HG03378 (cell line): ENCODE results near the gene PDE3B.
"Not testable (repeated sequence)": the region's sequence is repeated elsewhere in the genome, so short reads cannot be mapped to it uniquely, and the experiment has no call there.

Experiments used
- ATAC-seq: cut with Tn5 transposase; IDR thresholded peaks from one replicate; pipeline ENCODE4 v1.9.1; 2021; ENCODE audit warnings: mild to moderate bottlenecking, moderate library complexity; ENCODE audit not compliant: unreplicated experiment

The PDE3B gene

DNA sequence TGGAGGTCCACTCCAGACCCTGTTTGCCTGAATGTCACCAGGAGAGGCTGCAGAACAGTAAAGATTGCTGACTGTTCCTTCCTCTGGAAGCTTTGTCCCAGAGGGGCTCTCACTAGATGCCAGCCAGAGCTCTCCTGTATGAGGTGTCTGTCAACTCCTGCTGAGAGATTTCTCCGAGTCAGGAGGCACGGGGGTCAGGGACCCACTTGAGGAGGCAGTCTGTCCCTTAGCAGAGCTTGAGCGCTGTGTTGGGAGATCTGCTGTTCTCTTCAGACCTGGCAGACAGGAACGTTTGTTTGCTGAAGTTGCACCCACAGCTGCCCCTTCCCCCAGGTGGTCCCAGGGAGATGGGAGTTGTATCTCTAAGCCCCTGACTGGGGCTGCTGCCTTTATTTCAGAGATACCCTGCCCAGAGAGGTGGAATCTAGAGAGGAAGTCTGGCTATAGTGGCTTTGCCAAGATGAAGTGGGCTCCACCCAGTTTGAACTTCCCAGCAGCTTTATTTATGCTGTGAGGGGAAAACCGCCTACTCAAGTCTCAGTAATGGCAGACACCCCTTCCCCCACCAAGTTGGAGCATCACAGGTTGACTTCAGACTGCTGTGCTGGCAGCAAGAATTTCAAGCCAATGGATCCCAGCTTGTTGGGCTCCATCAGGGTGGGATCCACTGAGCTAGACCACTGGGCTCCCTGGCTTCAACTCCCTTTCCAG lies 99.4 kb downstream of the PDE3B start:
- ATAC-seq = no peak

DNA sequence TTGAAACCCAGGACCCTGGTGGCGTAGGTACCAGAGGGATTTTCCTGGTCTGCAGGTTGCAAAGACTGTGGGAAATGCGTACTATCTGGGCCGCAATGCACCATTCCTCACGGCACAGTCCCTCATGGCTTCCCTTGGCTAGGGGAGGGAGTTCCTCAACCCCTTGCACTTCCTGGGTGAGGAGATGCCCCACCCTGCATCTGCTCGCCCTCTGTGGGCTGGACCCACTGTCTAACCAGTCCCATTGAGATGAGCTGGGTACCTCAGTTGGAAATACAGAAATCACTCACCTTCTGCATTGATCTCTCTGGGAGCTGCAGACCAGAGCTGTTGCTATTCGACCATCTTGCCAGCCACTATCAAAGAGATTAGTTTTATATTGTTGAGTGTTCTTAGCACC lies 100.1 kb downstream of the PDE3B start:
- not testable (repeated sequence) for ATAC-seq

DNA sequence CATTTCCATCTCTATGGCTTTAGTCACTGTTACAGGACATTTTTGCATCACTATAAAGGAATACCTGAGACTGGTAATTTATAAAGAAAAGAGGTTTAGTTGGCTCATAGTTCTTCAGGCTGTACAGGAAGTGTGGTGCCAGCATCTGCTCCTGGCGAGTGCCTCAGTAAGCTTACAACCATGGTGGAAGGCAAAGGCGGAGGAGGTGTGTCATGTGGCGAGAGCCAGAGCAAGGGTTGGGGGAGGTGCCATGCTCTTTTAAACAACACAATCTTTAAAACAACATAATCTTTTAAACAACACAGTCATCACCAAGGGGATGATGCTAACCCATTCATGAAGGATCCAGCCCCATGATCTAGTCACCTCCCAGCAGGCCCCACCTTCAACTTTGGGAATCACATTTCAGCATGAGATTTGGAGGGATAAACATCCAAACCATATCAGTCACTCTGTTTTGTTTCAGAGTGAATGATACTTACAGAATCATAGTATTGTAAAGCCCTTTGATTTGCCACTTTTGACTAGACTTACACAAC lies 103.3 kb downstream of the PDE3B start:
- ATAC-seq = no peak

DNA sequence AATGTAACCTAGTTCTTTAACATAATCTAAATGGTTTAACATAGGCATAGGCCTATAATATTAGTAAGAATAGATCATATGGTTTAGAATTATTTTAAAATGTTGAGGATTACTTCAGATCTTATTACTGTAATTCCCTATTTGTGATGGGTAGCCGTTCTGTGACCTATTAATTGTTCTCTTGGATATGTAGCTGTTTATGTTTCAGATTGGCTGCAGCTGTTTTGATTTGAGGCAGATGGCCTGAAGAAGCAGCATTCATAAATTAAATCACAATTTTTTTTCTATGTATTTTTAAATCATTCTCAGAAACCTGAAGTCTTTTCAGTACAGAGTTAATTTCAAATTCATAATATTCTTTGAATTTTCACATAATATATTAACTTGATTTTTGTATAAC lies 104.5 kb downstream of the PDE3B start:
- ATAC-seq = no peak

DNA sequence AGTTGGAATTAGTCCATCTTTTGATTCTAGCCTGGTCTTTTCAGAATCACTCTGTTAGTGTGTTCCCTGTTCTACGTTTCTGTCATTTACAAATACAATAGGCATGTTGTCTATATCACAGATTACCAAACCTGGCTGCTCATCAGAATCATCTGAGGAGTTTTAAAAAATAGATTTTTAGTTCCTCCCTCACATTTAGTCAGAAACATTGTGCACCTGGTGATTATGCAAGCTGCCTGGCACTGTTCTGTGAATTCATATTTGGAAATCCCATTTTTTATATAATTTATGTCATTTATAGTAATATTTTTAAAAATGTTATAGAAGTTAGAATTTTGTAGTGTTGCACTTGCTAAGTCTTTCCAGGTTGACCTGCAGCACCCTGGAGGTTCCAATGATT lies 107.3 kb downstream of the PDE3B start:
- ATAC-seq = no peak

DNA sequence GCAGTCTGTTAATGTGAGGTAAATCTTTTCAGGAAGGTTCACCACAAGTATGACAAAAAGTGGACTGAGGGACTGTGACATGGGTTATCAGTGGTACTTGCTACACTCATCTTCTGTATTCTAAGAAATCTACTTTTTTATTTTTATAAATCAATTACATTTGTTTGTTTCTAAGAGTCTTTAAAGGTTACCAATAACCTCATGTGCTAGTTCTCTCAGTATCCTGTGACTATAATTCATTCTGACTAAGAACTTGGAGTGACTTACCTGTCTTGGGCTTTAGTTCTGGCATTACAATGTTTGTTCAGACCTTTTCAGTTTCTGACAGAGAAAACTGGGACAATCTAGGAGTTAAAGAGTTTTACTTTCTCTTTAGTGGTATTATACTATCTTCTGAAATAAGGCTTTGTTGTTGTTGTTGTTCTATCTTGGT lies 108.4 kb downstream of the PDE3B start:
- ATAC-seq = no peak

DNA sequence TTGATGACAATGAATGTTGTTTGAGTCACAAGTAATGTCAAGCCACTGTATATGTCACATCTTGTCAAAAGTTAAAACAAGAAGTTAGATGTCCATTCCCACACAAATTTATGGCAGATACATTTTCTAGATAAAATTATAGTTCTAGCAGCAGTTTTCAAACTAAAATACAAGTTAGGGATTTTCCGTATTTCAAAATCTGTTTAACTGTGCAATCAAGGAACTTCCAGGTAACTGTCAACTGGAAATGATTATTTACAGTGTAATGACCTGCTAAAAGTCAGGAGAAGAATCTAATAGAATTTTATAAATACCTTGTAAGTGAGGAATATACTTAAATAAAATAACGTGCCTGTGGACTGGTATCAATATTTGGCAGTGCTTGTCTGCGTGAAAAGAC lies 111.5 kb downstream of the PDE3B start:
- ATAC-seq = no peak

DNA sequence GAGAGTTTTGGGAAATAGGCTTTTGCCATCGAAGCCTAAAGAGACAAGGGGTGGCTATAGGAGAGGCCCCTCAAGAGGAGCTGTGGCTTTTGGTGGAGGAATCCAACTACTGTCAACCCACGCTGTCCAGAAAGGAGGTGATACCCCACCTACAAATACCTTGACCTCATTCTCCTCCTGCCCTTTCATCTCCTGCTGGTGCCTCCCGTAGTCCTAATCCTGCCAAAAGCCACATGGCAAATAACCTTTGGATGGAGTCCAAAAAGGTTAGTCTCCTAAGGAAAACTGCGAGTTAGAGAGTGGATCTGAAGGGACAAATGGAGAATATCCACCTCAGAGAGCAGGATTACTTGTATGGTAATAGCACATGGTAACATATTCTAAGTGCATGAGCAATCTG lies 112.7 kb downstream of the PDE3B start:
- ATAC-seq = no peak

DNA sequence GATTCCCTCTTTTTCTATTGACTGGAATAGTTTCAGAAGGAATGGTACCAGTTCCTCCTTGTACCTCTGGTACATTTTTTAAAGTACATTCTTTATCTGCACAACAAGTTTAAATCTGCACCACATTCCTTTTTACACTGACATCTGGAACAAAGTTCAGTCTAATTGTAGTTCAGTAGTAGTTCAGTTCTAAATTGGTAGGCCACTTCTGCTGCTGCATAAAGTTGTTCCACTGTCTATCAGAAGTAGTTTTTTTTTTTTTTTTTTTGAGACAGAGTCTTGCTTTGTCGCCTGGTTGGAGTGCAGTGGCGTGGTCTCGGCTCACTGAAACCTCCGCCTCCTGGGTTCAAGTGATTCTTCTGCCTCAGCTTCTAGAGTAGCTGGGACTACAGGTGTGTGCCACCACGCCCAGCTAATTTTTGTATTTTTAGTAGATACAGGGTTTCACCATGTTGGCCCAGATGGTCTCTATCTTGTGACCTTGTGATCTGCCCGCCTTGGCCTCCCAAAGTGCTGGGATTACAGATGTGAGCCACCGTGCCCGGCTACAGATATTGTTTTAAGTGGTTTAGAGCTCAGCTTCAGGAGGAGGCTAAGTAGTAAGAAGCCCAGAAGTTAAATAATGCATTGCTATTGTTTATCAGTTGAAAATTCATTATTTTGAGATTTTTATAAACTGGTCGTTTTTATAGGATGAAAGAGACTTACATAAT lies 115.9 kb downstream of the PDE3B start:
- not testable (repeated sequence) for ATAC-seq

DNA sequence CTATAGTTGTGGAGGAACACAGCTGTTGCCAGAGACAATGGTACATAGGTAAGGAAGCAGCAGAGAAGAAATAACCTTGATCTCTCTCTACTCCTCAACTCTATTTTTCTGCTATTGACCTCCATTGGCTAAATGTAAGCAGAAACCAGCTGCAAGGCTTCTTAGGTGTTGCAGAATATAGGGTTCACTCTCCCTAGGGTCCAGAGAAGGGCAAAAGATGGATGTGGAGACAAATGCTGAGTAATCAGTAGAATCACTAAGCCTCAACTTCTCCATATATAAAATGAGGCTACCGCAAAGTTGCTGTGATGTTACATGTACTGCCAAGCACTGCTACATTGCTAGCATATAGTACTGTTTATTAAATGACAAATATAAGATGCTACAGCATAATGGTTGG lies 120.6 kb downstream of the PDE3B start:
- ATAC-seq = no peak

DNA sequence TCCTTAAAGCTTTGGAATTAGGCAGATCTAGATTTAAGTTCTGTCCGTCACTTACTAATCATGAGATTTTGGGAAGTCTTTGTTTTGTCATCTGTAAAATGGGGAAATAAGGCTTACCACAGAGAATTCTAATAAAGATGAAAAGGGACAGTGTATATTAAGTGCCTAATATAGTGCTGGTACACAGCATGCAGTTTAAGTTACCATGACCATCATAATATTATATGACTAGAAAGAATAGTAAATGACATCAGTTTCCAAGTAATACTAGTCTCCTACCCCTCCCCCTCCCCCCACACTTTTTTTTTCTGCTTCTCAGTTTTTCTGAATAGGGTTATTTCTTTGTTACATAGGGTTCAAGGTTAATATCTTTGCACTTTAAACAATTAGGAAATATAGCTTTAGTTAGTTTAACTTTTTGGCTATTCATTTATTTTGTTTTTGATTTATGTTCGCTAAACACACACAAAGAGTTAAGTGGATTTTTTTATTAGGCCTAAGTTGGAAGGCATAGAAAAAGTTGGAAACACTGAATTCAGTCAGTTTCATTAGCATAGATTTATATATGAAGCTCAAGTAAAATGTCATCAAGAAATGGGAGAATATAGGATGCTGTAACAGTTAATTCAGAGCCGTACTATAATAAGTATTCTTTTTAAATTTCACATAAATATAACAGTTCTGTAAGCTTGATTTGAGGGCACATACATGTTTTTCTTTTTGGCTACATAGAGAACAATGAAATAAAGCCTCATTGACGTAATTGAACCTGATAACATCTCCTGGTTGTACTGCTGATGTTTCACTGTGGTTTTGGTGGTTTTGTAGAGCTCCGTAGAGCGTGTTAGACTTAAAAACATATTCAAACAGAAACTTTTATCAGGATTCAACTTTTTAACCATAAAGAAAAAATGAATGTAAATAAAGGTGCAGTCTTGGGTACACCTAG lies 121.2 kb downstream of the PDE3B start:
- peak; percentile 95 for ATAC-seq

DNA sequence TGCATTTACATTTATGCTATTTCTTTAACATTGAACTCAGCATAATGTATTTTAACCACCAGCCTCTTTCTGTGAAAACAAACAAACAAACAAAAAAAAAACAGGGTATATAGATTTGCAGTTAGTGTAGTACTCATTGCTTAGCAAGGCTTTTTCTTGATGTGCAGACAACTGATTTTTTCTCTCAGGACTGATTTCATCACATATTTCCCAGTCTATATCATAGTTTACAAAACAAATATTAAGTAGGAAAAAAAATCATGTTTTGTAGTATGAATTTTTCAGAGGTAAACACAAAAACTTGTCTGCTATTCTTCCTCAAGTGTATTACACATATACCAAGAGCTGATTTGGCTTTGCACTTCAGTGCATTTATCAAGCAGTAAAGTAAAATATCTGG lies 123.0 kb downstream of the PDE3B start:
- ATAC-seq = no peak

DNA sequence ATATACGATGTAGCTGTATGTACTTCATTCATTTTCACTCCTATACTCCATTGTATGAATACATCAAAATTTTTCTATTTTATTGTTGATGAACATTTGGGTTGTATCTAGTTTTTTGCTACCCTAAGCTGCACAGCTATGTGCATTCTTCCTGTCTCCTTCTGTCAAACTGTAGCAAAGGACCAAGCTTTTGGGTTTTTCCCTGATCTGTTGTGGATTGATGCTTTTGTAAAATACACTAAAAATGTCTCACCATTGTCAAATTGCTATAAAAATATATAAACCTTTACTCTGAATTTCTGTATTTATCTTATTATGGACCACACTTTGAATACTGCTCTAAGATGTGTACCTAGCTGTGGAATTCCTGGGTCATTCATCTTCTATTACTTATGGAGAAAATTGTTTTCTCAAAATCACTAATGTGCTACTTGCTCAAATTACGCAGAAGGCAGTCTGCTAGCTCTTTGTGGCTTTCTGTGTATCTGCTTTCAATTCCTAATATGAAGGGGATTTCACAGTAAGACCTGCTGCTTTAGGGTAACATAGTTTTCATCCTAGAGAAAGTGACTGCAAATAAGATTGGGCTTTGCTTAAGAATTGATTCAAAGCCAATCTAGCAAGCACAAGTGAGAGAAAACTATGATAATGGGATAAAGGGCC lies 125.1 kb downstream of the PDE3B start:
- ATAC-seq = peak; percentile 46

DNA sequence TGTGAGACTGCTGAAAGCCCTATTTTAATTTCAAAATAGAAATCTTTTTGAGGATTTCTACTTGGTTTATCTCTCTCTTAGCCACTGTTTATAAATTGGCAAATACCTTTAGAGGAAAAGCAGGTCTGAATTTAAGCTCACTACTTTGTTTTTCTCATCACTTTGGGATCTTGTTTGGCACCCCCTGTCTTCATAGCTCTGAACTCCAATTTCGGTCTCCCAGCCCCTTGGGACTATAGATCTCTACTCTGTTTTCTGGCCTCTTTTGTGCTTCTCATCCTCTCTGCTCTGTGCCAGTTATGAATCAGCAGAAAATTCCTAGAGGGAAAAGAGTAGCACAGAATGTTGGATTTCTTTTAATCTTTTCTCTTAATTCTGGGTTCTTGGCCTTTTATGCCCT lies 130.2 kb downstream of the PDE3B start:
- no peak for ATAC-seq

DNA sequence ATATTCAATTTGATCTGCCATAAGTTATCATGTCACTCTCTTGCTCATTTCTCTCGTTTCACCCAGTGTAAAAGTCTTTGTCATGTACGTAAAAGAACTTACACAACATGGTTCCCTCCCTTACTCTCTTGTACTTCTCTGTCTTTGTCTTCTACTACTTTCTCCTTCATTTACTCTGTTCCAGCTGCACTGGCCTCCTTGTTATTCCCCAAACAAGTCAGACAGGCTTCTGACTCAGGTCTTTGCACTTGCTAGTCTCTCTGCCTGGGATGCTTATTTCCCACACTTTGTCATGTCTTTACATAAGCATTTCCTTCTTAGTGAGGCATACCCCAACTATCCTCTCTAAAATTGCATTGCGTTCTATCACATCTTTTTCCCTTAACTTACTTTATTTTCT lies 131.1 kb downstream of the PDE3B start:
- ATAC-seq = no peak

DNA sequence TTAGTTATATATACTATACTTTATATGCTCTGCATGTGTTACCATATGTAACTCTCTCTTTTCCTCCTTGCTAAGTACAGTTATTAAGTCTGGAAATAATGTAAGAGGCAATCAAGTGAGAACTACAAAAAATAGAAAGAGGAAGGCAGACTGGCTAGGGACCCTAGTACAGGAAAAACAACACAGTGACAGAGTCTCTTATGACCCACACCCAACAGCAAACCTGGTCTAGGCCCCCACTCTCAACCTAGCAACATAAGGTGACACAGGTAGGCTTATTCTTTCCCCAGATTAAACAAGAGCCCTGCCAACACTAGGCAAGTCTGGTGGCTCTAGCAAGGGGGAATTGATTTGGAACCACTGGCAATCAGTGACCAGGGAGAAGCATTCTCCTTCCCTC lies 132.3 kb downstream of the PDE3B start:
- ATAC-seq = no peak

DNA sequence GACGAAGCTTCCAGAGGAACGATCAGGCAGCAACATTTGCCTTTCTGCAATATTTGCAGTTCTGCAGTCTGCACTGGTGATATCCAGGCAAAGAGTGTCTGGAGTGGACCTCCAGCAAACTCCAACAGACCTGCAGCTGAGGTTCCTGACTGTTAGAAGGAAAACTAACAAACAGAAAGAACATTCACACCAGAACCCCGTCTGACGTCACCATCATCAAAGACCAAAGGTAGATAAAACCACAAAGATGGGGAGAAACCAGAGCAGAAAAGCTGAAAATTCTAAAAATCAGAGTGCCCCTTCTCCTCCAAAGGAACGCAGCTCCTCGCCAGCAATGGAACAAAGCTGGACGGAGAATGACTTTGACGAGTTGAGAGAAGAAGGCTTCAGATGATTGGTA lies 134.9 kb downstream of the PDE3B start:
- ATAC-seq = not testable (repeated sequence)

DNA sequence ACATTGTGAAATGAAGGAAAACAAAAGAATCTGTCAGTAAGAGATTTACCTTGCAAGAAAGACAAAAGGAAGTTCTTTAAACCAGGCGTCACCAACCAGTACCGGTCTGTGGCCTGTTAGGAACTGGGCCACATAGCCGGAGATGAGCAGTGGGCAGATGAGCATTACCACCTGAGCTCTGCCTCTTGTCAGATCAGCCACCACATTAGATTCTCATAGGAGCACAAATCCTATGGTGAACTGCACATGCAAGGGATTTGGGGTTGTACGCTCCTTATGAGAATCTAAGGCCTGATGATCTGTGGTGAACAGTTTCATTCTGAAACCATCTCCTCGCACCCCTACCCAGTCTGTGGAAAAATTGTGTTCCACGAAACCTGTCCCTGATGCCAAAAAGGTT lies 140.2 kb downstream of the PDE3B start:
- no peak for ATAC-seq

DNA sequence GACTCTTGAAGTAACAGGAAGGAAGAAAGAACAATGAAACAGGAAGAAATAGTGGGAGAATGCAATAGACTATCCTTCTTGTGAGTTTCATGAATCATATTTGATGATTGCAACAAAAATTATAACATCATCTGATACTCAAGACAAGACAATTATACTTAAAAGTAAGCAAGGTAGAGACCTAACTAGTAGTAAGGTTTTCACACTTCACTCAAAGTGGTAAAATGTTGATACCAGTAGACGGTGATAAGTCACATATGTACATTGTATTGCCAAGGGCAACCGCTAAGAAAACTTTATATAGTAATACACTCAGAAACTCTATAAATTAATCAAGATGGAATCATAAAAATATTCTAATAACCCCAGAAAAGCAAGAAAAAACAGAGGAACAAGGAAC lies 140.6 kb downstream of the PDE3B start:
- ATAC-seq = no peak

DNA sequence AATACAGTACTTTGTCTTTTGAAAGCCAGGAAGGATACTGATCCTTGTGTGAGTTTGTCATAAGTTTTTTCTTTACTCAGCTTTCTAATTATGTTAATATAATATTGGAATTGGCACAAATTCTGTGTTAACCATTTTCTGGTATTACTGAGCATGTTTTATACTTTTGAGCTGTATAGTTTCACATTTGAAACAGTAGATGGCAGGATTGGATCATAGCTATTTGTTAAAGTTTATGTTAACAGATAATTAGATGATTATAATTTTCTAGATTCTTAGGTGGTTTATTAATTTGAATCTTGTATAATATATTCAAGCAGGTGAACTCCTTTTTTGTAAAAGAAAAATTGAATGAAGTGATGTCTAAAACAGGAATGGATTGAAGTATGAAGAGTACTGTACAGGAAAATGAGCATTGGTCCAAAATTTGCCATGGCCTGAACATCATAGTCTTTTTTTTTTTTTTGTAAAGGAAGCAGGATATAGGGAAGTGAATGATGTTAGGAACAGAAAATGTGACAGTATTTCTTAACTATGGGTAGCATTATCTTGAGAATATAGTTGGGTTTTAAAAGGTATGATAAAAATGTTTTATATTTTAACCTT lies 146.4 kb downstream of the PDE3B start:
- no peak for ATAC-seq
